Neural progenitor cell (in vitro differentiated cells): Measurements from ENCODE around the gene ASB4.

ENCODE experiments used
- EZH2 ChIP-seq: fragments of 200-600 bp; sonication (generic); IDR thresholded peaks from 2 replicates; pipeline ENCODE4 v1.6.1; 2017; ENCODE audit warnings: antibody characterized with exemption, mild to moderate bottlenecking, moderate library complexity
- EZH2phosphoT487 ChIP-seq: fragments of 200-600 bp; sonication (generic); IDR thresholded peaks from 2 replicates; pipeline ENCODE4 v1.6.1; 2017; ENCODE audit warnings: antibody characterized with exemption
- TF ChIP-seq, protein P1 (sequence below): fragments of 200-600 bp; sonication (generic); IDR thresholded peaks from 2 replicates; pipeline ENCODE4 v1.5.1; 2017; ENCODE audit warnings: antibody characterized with exemption, mild to moderate bottlenecking

DNA sequence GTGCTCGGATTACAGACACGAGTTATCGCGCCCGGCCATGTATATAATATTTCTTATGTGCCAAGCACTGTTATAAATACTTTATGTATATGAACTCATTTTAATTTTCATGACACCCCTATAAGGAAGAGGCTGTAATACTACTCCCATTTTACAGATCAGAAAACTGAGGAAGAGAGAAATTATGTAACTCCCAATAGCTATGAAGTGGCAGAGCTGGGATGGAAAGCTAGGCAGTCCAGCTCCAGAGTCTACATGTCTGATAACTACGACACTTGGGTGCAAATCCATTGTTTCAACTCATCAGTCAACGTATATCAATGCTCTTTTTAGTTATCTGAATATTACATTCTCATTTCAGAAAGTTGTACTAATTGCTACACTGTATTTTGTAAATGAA, 93.6 kb downstream of the ASB4 start:
- TF ChIP-seq, protein P1, sequence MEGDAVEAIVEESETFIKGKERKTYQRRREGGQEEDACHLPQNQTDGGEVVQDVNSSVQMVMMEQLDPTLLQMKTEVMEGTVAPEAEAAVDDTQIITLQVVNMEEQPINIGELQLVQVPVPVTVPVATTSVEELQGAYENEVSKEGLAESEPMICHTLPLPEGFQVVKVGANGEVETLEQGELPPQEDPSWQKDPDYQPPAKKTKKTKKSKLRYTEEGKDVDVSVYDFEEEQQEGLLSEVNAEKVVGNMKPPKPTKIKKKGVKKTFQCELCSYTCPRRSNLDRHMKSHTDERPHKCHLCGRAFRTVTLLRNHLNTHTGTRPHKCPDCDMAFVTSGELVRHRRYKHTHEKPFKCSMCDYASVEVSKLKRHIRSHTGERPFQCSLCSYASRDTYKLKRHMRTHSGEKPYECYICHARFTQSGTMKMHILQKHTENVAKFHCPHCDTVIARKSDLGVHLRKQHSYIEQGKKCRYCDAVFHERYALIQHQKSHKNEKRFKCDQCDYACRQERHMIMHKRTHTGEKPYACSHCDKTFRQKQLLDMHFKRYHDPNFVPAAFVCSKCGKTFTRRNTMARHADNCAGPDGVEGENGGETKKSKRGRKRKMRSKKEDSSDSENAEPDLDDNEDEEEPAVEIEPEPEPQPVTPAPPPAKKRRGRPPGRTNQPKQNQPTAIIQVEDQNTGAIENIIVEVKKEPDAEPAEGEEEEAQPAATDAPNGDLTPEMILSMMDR = no peak
- TF ChIP-seq EZH2 (no peak), EZH2phosphoT487 (no peak)
